Measurements from ENCODE around the gene TGFB2. TPM values are rescaled to one million over a fixed set of nuclear protein-coding genes. Genes with fewer than 3 reads are reported as not detected.
"Not testable (repeated sequence)": the region's sequence is repeated elsewhere in the genome, so short reads cannot be mapped to it uniquely, and the experiment has no call there.

Gene TGFB2
- 1 to 10 TPM in 2 of 3 donors, under 1 TPM in 1; 0.67 to 1.7 (median 1.0) TPM for polyA plus RNA-seq

- no peak within 1 kb of the TSS for H3K27ac ChIP-seq (ENCODE audit: low read depth, low read length)
- 5% methylated on average over 22 of the region's 22 CpGs for WGBS, 3 donors
Measured at GRCh38 chr1:218344814-218345672, at the start of gene TGFB2. TSS of gene TGFB2 (plus strand) at chr1:218345336. CDS start at chr1:218346702, 1,366 bp downstream.

- no peak overlapping the region for H3K27ac ChIP-seq (ENCODE audit: low read depth, low read length)
- 92 to 93% (median 93%) methylated on average over 2 of the region's 2 CpGs for WGBS, 3 donors
Measured at GRCh38 chr1:218296162-218296561, 49.0 kb upstream of the TGFB2 start.

GRCh38 chr1:218297461-218297860, 47.7 kb upstream of the TGFB2 start:
- WGBS, 3 donors = 15 to 84% (median 73%) methylated on average over 2 of the region's 2 CpGs
- no peak overlapping the region for H3K27ac ChIP-seq (ENCODE audit: low read depth, low read length)

- 68 to 84% (median 72%) methylated on average over 1 of the region's 1 CpG for WGBS, 3 donors
- no peak overlapping the region for H3K27ac ChIP-seq (ENCODE audit: low read depth, low read length)
Measured at GRCh38 chr1:218297867-218298266, 47.3 kb upstream of the TGFB2 start.

GRCh38 chr1:218298398-218298797, 46.7 kb upstream of the TGFB2 start:
- H3K27ac ChIP-seq (ENCODE audit: low read depth, low read length) = no peak overlapping the region
- WGBS, 3 donors = 85 to 87% (median 86%) methylated on average over 4 of the region's 4 CpGs

- no peak overlapping the region for H3K27ac ChIP-seq (ENCODE audit: low read depth, low read length)
- WGBS, 3 donors = 66 to 75% (median 69%) methylated on average over 2 of the region's 2 CpGs
Measured at GRCh38 chr1:218299416-218299815, 45.7 kb upstream of the TGFB2 start.

- no peak overlapping the region for H3K27ac ChIP-seq (ENCODE audit: low read depth, low read length)
- 94 to 100% (median 96%) methylated on average over 1 of the region's 1 CpG for WGBS, 3 donors
Measured at GRCh38 chr1:218301217-218301616, 43.9 kb upstream of the TGFB2 start.

GRCh38 chr1:218302155-218302554, 43.0 kb upstream of the TGFB2 start:
- 68 to 91% (median 90%) methylated on average over 3 of the region's 3 CpGs for WGBS, 3 donors
- no peak overlapping the region for H3K27ac ChIP-seq (ENCODE audit: low read depth, low read length)

GRCh38 chr1:218303176-218303879, 41.8 kb upstream of the TGFB2 start:
- H3K27ac ChIP-seq (ENCODE audit: low read depth, low read length) = no peak overlapping the region

GRCh38 chr1:218304281-218305039, 40.7 kb upstream of the TGFB2 start:
- 65 to 72% (median 67%) methylated on average over 8 of the region's 8 CpGs for WGBS, 3 donors
- no peak overlapping the region for H3K27ac ChIP-seq (ENCODE audit: low read depth, low read length)

GRCh38 chr1:218305472-218306064, 39.6 kb upstream of the TGFB2 start:
- WGBS, 3 donors = 88 to 94% (median 88%) methylated on average over 6 of the region's 6 CpGs
- no peak overlapping the region for H3K27ac ChIP-seq (ENCODE audit: low read depth, low read length)

GRCh38 chr1:218312509-218312908, 32.6 kb upstream of the TGFB2 start:
- H3K27ac ChIP-seq (ENCODE audit: low read depth, low read length) = no peak overlapping the region
- 83 to 97% (median 94%) methylated on average over 2 of the region's 2 CpGs for WGBS, 3 donors

GRCh38 chr1:218314316-218314715, 30.8 kb upstream of the TGFB2 start:
- 81 to 97% (median 86%) methylated on average over 3 of the region's 3 CpGs for WGBS, 3 donors

GRCh38 chr1:218315638-218316037, 29.5 kb upstream of the TGFB2 start:
- 87 to 95% (median 94%) methylated on average over 4 of the region's 4 CpGs for WGBS, 3 donors
- no peak overlapping the region for H3K27ac ChIP-seq (ENCODE audit: low read depth, low read length)

More at GRCh38 chr1:218314316-218314715, 30.8 kb upstream of the TGFB2 start:
- H3K27ac ChIP-seq (ENCODE audit: low read depth, low read length) = no peak overlapping the region

GRCh38 chr1:218317061-218317460, 28.1 kb upstream of the TGFB2 start:
- 74 to 84% (median 80%) methylated on average over 5 of the region's 5 CpGs for WGBS, 3 donors
- H3K27ac ChIP-seq (ENCODE audit: low read depth, low read length) = no peak overlapping the region

- WGBS, 3 donors = 88 to 98% (median 89%) methylated on average over 1 to 3 of the region's 3 CpGs
- not testable (repeated sequence) for H3K27ac ChIP-seq (ENCODE audit: low read depth, low read length)
Measured at GRCh38 chr1:218320182-218320581, 25.0 kb upstream of the TGFB2 start.

GRCh38 chr1:218322762-218323161, 22.4 kb upstream of the TGFB2 start:
- H3K27ac ChIP-seq (ENCODE audit: low read depth, low read length) = no peak overlapping the region
- 96 to 98% (median 96%) methylated on average over 17 of the region's 17 CpGs for WGBS, 3 donors

GRCh38 chr1:218323568-218324225, 21.4 kb upstream of the TGFB2 start:
- H3K27ac ChIP-seq (ENCODE audit: low read depth, low read length) = no peak overlapping the region
- 93 to 97% (median 96%) methylated on average over 21 of the region's 21 CpGs for whole genome bisulfite sequencing, 3 donors

Data from adipose tissue (tissue), 3 donors.